RWPE1 (cell line): ENCODE results near the gene STRIP1.

ENCODE experiments used
- CTCF ChIA-PET: fragments of 350-600 bp; sonication (Branson Sonifier 250); formaldehyde crosslinking; extraction: SDS; loops from one replicate; lab custom pipeline; 2021; lab: Yijun Ruan, JAX
- POLR2A ChIA-PET: fragments of 400-600 bp; formaldehyde crosslinking; extraction: SDS; loops from one replicate; lab custom pipeline; 2020; ENCODE audit warnings: antibody characterized with exemption; ENCODE audit not compliant: low non-redundant PET; lab: Yijun Ruan, JAX
- DNase-seq: peaks from one replicate; pipeline ENCODE4 v3.0.0; 2012; ENCODE audit warnings: low spot score
- H3K27ac ChIP-seq: fragments of 450-650 bp; 2 replicates; pipeline ENCODE4 v1.5.1; 2017
- TF ChIP-seq, protein P1 (sequence below): fragments of 450-650 bp; conservative IDR thresholded peaks from 2 replicates; pipeline ENCODE4 v1.5.1; 2017; ENCODE audit warnings: low read depth, mild to moderate bottlenecking

STRIP1 gene

DNA sequence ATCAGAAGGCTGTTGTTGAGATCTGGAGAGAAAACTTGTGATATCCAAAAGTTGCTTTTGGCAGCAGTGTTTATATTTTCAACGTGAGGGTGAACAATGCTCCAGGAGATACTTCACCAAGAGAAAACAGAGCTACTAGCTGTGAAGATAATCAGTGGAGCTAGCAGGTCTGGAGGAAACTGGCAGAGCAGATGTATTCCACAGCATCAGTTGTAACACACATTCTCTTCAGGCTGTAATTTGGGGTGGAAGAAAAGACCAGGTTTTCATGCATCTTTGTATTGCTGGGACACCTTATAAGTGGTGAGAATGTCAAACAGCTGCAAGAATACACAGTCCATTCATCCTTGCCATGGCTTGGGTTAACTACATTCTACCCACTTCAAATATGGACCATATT is 27.9 kb upstream of the STRIP1 start:
- POLR2A ChIA-PET = no interaction called here
- TF ChIP-seq, protein P1, sequence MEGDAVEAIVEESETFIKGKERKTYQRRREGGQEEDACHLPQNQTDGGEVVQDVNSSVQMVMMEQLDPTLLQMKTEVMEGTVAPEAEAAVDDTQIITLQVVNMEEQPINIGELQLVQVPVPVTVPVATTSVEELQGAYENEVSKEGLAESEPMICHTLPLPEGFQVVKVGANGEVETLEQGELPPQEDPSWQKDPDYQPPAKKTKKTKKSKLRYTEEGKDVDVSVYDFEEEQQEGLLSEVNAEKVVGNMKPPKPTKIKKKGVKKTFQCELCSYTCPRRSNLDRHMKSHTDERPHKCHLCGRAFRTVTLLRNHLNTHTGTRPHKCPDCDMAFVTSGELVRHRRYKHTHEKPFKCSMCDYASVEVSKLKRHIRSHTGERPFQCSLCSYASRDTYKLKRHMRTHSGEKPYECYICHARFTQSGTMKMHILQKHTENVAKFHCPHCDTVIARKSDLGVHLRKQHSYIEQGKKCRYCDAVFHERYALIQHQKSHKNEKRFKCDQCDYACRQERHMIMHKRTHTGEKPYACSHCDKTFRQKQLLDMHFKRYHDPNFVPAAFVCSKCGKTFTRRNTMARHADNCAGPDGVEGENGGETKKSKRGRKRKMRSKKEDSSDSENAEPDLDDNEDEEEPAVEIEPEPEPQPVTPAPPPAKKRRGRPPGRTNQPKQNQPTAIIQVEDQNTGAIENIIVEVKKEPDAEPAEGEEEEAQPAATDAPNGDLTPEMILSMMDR = no peak
- DNase-seq = no peak
- H3K27ac ChIP-seq = no peak overlapping the region
- CTCF ChIA-PET = no interaction called here

DNA sequence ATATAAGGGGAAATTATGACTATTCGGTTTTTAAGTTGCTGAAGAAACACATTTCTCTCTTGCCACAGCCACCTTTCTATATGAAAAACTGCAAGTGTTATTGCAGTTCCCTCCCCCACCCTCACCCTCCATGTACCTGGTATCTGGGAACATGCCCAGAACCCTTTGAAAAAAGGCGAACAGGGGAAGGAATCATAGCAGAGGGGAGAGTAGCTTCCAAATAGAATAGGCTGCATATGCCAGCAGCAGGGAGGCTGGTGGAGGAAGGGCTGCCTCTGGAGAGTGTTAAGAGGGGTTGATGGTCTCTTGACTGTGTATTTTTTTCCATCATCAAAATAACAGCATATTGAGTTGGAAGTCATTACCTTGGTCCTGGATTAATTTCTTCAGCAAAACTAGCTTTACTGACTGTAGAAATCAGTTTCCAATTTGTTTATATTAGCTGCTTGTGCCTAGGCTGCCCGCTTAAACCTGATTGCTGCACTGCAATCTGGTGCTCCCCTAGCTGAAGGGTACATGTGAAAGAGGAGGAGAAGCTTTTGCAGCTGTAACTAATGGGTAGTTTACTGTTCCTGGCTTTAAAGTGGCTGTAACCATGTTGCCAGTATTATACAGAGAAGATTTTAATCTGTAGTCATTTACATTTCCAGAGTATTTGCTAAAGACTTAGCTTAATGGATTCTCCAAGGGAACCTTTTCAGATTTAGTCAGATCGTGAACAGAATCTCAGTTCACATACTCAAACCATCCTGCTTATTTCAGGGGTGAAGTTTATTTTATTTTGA is 27.2 kb upstream of the STRIP1 start:
- CTCF ChIA-PET = no interaction called here
- DNase-seq = no peak
- H3K27ac ChIP-seq = no peak overlapping the region
- POLR2A ChIA-PET = no interaction called here
- TF ChIP-seq, protein P1 = no peak

DNA sequence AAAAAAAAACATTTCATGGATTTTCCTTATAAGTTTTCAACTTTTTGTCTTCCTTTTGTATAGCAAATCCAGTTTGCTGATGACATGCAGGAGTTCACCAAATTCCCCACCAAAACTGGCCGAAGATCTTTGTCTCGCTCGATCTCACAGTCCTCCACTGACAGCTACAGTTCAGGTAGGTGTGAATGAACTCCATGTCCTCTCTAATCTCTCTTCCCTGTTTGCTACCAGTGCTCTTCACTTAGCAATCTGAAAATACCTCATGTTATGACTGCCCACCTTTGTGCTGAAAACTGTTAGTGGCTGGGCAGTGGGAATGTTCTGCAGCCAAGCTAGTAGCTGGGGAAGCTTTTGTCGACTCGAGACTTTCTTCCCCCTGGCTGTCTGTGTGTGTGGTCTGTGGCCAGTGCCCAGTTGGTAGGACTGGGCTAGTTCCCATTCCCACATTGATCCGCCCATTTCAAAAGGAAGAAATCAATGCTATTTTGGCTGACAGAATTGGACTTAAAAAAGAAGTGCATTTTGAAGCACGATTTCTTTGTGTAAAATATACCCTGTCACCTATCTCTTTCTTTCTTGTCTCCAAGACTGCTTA is 25.4 kb upstream of the STRIP1 start:
- ChIA-PET CTCF (interaction anchor here (1.3 kb wide), 1 partner anchor 45 kb away, joined by 3 read pairs; no protein-coding TSS in a partner anchor), POLR2A (no interaction called here)
- TF ChIP-seq, protein P1 = no peak
- no peak overlapping the region for H3K27ac ChIP-seq
- no peak for DNase-seq

DNA sequence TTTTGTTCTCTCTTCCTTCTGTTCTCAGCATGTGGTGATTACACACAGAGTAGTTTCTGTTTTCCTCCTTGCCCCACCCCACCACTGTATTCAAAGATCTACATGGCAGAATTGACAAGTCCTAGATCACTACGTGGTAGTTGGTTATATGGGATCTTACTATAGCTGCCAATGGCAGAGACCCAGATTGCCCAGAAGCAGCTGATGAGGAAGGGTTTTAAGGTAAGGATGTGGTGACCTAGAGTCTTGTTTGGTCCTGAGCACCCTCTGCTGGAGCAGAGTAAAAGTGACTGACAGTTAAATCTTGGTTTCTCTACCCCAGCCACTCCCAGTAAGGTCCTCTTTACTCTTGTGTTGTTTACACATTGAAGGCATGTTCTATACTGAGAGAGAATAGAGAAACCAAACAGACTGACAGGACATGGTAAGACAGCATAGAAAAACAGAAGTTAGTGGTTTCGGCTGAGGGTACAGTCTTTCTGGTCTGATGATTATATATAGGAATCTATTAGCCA is 22.8 kb upstream of the STRIP1 start:
- peak; percentile 64 for DNase-seq
- CTCF ChIA-PET = interaction anchor here (0.6 to 1.1 kb wide), 6 partner anchors 11 to 359 kb away, joined by 3 to 7 read pairs (median 4); partner anchors contain the start of gene AHCYL1
- TF ChIP-seq, protein P1 = peak; percentile 49
- no peak overlapping the region for H3K27ac ChIP-seq
- POLR2A ChIA-PET = no interaction called here

DNA sequence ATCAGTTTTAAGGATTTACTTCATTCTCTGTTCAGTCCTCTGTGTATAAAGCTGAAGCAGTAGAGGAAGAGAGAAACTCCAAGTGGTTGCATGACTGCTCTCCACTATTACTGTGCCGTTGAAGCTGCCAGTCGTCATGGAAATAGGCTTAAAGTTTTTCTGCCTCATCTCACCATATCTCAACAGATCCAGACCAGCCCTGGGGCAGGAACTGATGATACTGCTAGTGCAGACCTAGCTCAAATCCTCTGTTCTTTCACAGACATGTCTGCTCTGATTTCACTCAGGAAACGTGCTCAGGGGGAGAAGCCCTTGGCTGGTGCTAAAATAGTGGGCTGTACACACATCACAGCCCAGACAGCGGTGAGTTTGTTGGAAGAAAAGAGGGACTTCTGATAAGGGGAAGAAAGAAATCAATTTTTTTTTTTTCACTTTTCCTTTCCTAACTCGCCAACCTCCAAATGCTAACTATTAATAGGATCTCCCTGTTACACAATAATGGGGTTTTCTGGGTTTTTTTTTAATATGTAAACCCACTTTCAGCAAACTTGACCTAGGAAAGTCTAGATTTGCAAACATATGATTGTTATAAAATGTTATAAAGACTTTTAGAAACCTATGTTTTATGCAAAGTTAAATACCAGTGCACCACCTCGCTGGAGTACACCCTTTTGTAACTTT is 22.2 kb upstream of the STRIP1 start:
- ChIA-PET POLR2A (no interaction called here), CTCF (interaction anchor here (0.6 to 1.1 kb wide), 4 partner anchors 27 to 469 kb away, joined by 3 to 7 read pairs (median 4); partner anchors contain the start of gene AHCYL1)
- no peak for DNase-seq
- TF ChIP-seq, protein P1 = no peak
- H3K27ac ChIP-seq = no peak overlapping the region

DNA sequence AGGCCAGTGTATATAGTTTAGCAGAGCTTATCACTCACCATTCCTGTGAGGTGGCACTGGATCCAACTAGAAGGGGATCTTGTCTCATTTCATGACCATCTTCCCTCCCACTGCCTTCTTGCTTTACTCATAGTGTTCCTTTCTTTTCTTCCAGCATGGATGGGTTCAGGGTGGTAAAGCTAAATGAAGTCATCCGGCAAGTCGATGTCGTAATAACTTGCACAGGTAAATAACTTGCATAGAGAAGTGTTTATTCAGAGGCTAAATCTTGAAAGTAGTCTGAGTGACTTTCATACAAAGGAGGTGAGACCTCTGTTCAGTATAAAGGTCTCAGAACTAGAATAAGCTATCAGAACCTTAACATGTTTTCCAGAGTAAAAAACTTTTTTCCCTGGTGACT is 16.6 kb upstream of the STRIP1 start:
- no peak for DNase-seq
- ChIA-PET POLR2A (no interaction called here), CTCF (interaction anchor here (0.6 kb wide), 1 partner anchor 27 kb away, joined by 3 read pairs; no protein-coding TSS in a partner anchor)
- TF ChIP-seq, protein P1 = no peak
- H3K27ac ChIP-seq = no peak overlapping the region
